HG02571 (cell line): ENCODE measurements around the gene TNRC6C.
"Not testable (repeated sequence)": the region's sequence is repeated elsewhere in the genome, so short reads cannot be mapped to it uniquely, and the experiment has no call there.

ENCODE experiments used
- ATAC-seq: cut with Tn5 transposase; IDR thresholded peaks from one replicate; pipeline ENCODE4 v1.9.1; 2021; ENCODE audit warnings: mild to moderate bottlenecking, moderate library complexity; ENCODE audit not compliant: unreplicated experiment

Gene TNRC6C

DNA sequence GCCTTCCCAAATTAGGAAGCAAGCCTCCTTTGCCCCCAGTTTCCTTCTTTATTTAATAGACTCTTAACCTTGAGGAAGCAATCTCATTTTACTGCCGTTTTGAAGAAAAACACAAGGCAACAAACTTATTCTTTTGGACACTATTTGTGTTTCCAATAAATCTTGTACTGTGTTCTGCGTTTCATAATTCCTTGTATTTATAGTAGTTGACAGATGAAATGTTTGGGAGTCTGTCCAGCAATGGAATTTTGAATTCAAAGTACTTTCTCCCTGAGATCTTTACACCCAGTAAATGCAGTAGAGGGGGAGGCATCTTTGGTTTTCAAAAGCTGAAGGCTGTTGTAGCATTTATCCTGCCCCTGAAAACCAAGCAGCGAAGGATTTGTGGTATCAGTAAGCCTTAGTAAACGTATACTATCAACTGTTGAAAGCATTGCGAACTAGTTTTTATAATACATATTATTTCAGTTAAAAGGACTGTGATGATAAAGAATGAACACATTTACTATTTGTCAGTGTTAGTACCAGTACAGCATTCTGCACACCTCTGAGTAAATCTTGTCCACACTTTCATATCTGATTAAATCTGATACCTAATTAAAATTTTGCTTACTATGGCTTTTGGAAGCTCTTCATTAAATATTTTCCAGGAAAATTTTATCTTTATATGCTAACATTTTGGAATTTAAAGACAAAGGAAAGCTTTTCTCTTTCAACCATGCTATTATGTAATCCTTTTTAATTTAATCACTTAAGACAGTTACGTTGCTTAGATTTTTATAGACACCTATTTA lies 83.1 kb downstream of the TNRC6C start:
- no peak for ATAC-seq

DNA sequence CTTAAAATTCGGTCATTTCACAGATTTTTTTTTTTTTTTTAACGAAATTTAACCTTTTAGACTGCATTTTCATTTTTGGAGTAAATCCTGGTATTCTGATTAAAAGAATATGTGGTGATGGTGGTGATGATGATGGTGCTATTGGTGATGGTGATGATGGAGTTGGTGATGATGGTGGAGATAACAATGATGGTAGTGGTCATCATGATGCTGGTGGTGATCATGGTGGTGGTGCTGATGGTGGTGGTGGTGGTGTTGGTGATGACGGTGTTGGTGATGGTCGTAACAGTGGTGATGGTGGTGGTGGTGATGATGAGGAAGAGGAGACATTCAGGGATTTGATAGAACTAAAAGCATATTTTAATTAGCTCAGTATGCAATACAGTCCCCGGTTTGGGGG lies 84.0 kb downstream of the TNRC6C start:
- ATAC-seq, result no peak

DNA sequence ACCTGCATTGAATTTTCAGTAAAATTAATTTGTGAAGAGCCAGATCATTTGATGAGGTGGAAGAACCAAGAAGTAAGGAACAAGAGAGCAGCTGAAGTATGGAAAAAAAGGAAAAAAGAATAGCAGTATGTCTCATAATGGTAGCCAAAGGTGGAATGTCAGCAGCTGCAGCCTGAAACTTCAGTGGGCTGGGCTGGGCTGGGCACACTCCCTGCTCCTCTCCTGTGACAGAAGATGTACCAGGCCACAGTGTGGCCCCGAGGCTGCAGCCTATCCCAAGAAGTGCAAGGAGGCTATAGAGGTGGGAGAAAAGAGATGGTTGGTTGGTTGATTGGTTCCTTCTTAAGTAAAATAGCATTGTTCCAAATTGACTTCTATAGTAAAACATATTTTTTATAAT lies 84.5 kb downstream of the TNRC6C start:
- ATAC-seq, result no peak

DNA sequence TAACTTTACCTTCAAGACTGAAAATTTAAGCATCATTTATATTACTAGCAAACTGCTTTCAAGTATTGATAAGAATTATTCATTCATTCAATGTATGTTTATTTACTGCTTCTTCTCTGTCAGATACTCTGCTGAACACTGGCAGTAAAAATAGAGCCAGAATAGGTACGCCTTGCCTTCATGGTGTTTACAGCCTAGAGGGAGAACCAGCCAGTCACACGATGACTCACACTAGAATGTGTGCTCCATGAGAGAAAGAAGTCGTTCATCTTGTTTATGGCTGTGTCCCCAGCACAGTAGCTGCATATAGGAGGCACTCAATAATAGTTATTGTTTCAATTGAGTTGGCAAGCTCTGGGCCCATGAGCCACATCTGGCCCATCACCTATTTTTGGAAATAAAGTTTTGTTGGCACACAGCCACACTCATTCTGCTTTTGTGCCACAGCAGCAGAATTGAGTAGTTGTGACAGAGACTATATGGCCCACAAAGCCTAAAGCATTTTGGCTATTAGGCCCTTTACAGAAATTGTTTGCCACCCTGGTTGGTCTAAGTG lies 85.9 kb downstream of the TNRC6C start:
- no peak for ATAC-seq

DNA sequence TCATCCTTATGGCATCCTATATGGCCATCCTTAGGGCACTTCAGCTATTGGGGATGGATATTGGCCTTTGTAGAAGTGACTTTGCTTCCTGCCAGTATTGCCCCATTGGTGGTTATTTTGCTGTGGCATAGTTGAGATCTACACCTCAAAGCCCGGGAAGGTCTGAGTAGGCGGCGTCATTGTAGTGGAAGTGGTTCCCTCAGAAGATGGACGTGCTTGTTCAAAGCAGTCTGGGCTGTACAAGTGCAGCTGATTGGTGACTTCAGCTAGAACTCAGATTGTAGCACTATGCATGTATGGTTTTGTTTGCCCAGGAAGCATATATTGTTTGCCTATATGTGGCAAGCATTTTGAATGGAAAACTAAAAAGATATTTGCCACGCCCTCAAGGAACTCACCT lies 86.8 kb downstream of the TNRC6C start:
- ATAC-seq, result no peak

DNA sequence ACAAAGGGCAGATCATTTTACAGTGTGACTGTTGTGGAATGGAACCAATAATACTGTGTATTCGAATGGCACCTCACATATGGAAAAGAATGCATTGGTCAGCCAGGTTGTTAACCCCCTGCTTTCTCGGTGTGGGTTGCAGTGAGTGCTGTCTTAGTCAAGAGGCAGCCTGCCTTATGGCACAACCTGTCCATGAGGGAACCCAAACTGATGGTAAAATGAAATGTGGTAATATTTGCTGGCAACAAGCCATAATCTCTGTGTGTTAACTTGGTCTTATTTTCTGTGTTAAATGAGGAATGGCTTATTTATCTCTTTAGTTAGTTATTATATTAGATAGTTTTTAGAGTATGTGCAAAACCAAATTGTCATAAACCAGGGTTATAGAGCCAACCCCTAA lies 88.4 kb downstream of the TNRC6C start:
- ATAC-seq, result no peak

DNA sequence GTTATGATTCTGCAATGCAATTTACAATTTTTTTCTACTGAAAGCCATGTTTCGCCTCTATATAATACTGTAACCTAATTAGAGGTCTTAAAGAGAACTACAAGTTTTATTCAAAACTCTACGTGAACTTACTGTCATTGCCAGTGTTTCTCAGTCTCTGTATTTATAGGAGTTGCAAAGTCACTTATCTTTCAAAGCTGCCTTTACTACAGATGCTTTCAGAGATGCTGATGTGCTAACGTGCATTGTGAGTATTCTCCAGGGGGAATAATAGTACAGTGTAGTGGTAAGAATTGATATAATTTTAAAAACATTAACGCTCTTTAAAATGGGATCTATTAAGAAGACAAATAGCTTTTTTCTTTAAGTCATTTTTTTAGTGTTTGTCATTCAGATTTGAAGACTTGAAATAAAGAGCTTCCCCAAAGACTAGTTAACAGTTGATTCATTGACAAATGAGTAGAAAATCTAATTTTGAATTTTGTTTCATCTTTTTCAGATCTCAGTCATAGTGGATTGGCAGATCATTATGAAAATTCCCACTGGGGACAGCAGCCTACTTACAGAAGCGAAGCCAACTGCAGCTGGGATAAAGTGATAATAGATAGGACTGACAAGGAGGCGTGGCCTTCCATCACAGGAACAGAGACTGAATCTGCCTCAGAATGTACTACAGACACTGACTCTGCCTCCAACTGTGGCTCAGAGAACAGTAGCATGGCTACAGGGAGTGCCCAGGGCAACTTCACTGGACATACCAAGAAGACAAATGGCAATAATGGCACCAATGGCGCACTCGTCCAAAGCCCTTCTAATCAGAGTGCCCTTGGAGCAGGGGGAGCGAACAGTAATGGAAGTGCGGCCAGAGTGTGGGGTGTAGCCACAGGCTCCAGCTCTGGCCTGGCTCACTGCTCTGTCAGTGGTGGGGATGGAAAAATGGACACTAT lies 90.1 kb downstream of the TNRC6C start:
- ATAC-seq, result no peak

DNA sequence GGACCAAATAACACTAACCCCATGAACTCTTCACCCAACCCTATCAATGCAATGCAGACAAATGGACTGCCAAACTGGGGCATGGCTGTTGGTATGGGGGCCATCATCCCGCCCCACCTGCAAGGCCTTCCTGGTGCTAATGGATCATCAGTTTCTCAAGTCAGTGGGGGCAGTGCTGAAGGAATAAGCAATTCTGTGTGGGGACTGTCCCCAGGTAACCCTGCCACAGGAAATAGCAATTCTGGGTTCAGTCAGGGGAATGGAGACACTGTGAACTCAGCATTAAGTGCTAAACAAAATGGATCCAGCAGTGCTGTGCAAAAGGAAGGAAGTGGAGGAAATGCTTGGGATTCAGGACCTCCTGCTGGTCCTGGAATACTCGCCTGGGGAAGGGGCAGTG lies 91.1 kb downstream of the TNRC6C start:
- no peak for ATAC-seq

DNA sequence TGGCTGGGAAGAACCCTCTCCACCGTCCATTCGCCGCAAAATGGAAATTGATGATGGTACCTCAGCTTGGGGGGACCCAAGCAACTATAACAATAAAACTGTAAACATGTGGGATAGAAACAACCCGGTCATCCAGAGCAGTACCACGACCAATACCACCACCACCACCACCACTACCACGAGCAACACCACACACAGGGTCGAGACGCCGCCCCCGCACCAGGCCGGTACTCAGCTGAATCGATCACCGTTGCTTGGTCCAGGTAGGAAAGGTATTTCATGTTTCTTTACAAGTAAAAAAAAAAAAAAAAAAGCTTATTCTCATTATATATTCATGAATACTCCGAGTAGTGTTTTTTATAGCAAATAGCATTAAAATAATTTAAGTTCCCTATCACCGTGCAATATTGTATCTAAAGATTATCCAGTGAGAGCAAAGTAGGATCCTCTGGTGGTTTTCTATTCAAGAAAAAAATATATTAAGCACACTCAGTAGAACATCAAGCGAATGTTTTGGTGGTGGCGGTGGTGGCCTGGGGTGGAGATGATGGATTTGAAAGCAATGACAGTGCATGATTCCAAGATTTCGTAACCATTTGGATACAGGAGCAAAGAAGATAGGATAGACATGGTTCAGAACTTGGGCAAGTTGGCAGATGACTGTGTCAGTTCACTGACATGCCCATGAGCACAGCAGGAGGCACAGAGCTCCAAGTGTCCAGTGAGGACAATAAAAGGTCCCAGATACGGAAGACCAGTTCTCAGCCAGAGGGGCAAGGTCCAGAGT lies 92.9 kb downstream of the TNRC6C start:
- no peak for ATAC-seq

DNA sequence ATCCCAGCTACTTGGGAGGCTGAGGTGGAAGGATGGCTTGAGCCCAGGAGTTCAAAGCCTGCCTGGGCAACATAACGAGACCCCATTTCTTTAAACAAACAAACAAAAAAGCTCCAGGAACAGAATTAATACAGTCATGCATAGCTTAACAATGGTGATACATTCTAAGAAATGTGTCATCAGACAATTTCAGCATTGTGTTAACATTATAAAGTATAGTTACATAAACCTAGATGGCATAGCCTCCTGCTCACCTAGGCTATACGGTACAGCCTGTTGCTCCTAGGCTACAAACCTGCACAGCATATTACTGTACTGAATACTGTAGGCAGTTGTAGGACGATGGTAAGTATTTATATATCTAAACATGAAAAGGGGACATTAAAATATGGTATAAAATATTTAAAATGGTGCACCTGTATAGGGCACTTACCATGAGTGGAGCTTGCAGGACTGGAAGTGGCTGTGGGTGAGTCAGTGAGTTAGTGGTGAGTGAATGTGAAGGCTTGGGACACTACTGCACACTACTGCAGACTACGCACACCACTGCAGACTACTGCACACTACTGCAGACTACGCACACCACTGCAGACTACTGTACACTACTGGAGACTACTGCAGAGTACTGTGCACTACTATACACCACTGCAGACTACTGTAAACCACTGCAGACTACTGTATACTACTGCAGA lies 95.4 kb downstream of the TNRC6C start:
- ATAC-seq, result no peak

DNA sequence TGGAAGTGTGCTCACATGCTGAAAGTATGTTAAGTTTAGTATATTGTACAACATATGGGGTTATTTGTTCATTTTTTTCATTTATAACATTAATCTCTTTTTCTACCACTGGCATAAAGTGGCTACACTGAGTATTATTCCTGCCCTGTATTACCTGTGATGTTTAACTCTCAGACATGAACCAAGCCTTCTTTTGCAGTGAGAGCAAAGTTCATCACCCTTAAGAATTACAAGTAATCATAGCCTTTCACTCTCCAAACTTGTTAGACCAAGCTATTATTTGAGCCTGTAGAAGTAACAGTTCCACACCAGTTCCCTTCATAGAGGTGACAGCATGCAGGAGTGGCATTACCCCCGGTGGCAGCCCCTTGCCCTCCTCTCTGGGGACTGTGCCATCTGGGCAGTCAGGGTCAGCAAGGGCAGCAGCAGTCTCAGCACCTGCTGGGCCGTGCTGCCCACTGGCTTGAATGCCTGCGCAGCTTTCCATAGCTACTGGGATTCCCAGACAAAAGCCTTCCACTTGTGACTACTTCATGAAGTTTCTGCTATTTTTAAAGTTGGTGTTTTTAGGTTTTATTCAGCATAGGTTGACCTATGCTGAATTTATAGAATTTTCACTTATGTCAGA lies 98.7 kb downstream of the TNRC6C start:
- no peak for ATAC-seq

DNA sequence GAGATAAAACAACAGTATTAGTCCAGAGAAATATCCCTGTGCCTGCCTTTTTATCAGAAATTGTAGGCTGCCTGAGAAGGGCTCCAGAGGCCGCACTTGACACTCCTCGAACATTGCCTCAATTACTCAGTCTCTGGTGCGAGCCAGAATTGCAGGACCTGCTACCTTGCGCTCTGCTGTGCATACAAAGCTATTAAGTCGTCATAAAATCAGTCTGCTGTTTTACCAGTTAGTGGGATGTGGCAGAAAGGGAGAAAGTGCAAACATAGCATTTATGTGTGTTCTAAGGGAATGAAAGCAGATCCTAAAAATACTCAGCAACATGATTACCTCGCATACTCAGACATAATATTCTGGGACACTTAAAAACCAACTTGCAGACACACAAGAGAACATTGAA lies 99.5 kb downstream of the TNRC6C start:
- no peak for ATAC-seq

DNA sequence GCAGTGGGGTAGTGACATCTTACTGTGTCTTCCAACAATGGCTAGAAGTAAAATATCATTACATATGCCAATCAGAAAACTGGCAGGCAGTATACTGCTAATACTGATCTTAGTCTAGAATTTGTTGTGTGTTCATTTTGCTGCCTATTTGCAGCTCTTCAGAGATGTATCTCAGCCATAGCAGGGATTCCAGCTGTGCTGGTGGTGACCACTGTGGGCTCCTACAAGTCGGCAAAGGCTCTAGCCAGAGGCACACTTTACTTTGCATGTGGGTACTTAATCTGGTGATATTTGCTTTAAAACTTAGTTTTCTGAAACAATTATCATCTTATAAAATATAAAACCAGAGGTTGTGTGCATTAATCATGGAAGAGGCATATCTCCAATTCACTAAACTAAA lies 100.1 kb downstream of the TNRC6C start:
- ATAC-seq, result no peak

DNA sequence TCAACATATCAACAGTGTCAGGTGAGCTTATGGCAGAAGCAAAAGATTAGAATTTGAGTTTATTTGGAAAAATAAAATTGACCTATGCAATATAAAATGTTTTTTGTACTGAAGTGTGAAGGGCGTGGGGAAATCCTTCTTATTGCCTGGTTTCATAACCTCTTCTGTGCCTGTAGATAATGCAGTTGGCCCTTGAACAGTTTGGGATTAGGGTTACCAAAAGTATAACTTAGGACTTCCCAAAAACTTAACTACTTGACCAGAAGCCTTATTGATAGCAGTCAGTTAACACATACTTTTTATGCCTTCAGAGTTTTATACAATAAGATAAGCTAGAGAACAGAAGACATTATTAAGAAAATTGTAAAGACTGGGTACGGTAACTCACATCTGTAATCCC lies 104.1 kb downstream of the TNRC6C start:
- ATAC-seq, result no peak

DNA sequence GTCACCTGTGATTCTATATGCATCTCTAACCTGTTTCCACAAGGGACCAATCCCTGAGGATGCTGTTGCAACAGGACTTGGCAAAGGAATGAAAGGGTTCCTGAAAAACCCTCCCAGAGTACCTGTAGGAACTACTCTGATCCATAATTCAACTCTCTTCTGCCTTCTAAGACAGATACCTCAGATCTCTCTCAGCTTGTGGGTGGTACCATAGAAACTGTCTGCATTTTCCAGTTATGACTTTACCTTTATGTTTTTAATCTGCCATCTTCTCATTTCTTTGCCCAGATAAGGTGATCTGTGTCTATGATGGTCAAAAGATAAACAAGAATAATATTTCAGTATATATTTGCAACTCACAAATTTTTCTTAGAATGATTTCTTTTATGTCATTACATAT lies 105.0 kb downstream of the TNRC6C start:
- ATAC-seq, result no peak

DNA sequence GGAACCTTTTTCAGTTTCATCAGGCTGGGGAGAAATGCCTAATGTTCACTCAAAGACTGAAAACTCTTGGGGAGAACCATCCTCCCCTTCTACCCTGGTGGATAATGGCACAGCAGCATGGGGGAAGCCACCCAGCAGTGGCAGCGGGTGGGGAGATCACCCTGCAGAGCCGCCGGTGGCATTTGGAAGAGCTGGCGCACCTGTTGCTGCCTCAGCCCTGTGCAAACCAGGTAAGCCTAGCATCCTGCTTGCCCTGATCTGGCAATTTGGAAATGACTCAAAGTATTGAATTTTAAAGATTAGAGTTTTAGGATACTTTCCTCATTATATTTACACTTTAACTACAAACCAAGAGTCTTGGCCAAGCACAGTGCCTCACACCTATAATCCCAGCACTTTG lies 106.2 kb downstream of the TNRC6C start:
- no peak for ATAC-seq

DNA sequence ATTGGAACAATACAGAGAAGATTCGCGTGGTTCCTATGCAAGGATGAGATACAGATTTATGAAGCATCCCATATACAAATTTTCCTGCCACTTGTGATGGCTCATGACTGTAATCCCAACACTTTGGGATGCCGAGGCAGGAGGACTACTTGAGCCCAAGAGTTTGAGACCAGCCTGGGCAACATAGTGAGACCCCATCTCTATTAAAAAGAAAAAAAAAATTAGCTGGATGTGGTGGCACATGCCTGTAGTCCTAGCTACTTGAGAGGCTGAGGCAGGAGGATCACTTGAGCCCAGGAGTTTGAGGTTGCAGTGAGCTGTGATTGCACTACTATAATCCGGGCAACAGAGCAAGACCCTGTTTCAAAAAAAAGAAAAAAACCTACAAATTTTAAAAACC lies 108.5 kb downstream of the TNRC6C start:
- ATAC-seq, result not testable (repeated sequence)

DNA sequence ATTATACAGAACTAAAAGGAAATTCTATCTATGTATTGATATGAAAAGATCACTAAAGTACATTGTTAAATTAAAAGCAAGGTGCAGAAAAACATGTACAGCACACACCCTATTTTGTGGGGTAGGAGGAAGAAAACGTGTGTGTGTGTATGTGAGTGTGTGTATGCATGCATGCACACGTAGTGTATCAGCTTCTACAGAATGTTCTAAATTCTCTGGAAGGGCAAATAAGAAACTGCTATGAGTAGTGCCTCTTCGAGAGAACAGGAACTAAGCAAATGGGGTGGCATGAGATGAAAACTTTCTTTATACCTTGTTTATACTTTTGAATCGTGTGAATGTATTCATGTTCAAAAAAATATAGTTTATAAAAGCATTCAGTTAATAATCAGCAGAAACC lies 111.2 kb downstream of the TNRC6C start:
- no peak for ATAC-seq

DNA sequence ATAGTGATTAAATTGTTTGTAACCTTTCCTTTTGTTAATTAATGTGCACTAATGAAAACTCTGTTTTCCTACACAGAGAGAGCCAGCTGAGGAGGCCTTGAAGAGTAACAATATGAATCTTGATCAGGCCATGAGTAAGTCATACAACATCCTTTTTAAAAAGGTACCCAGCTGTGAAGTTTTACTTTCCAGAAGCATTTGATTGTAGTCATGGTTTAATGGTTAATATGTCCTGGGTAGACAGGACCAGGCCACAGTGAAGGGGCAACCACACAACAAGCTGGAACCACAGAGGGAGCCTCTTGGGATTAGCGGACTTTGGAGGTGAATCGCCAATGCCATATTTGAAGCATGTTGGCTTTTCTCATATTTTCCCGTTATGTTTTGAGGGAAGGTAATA lies 114.5 kb downstream of the TNRC6C start:
- ATAC-seq, result no peak

DNA sequence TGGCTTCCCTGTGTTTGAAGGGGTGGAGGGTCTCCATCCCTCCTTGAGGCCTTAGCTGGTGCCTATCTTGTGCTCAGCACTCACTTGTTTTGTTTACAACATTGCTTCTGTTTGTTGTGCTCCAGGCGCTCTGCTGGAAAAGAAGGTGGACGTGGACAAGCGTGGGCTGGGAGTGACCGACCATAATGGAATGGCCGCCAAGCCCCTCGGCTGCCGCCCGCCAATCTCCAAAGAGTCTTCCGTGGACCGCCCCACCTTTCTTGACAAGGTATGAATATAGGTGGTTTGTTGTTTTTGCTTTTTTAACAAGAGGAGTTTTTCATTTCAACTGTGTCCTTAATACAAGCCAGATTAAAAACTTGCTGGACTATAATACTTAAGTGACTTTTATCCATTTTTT lies 116.5 kb downstream of the TNRC6C start:
- ATAC-seq, result no peak
